AG04450 (cell line): ENCODE measurements around the gene PHKA1. TPM values are rescaled to one million over a fixed set of nuclear protein-coding genes. Genes with fewer than 3 reads are reported as not detected.
A peak's percentile ranks its signal among the peaks of the same experiment; 100 is the strongest.

Experiments
- CTCF ChIA-PET: fragments of 300-600, 350-600 bp; formaldehyde crosslinking; extraction: SDS; loops from one replicate; lab custom pipeline; 2022; ENCODE audit warnings: antibody characterized with exemption, inconsistent platforms; lab: Charles Lee
- POLR2A ChIA-PET: fragments of 350-600 bp; formaldehyde crosslinking; extraction: SDS; loops from one replicate; lab custom pipeline; 2021; ENCODE audit warnings: antibody characterized with exemption, inconsistent platforms; lab: Yijun Ruan, JAX
- DNase-seq: peaks from one replicate; pipeline ENCODE4 v3.0.0-alpha.2; 2011; ENCODE audit warnings: low read depth, low spot score
- H3K27ac ChIP-seq: one replicate; pipeline ENCODE4 v1.5.1; 2012; ENCODE audit warnings: low read depth, low read length, control low read depth
- H3K27me3 ChIP-seq: one replicate; pipeline ENCODE4 v1.6.0; 2012; ENCODE audit warnings: low read length; ENCODE audit not compliant: control insufficient read depth, insufficient read depth
- H3K4me3 ChIP-seq: 2 replicates; pipeline ENCODE4 v1.5.1; 2011; ENCODE audit warnings: mild to moderate bottlenecking, low read depth, low read length, control low read depth
- H3K9me3 ChIP-seq: 2 replicates; pipeline ENCODE4 v1.5.1; 2012; ENCODE audit warnings: low read length; ENCODE audit not compliant: control insufficient read depth, insufficient read depth
- CTCF ChIP-seq: IDR thresholded peaks from 2 replicates; pipeline ENCODE4 v1.5.1; 2011; ENCODE audit warnings: low read depth, low read length, control low read depth, inconsistent platforms
- polyA plus RNA-seq: library from polyadenylated mRNA; depleted of rRNA; stranded (reverse); fragments of >200 nt; gene quantifications from 2 replicates; pipeline ENCODE4 v1.2.3, GENCODE V29; 2011

The PHKA1 gene
- polyA plus RNA-seq, 1 experiment = 4.9 TPM

GRCh38 chrX:72624194-72624593 lies 89.9 kb downstream of the PHKA1 start:
- POLR2A ChIA-PET = no interaction called here
- Histone ChIP-seq H3K27ac (no peak overlapping the region), H3K27me3 (no peaks in the 10 kb centered on the region), H3K9me3 (no peaks in the 10 kb centered on the region), H3K4me3 (no peak overlapping the region)
- DNase-seq = no peak
- no peak for TF ChIP-seq CTCF
- CTCF ChIA-PET = no interaction called here

- no peaks in the 10 kb centered on the region for H3K27me3 ChIP-seq
Measured at GRCh38 chrX:72621625-72622485, 92.3 kb downstream of the PHKA1 start.

GRCh38 chrX:72621163-72621562 lies 92.9 kb downstream of the PHKA1 start:
- POLR2A ChIA-PET = no interaction called here
- H3K27me3 ChIP-seq = no peaks in the 10 kb centered on the region
- no peak for TF ChIP-seq CTCF
- no peak overlapping the region for H3K4me3 ChIP-seq
- DNase-seq = no peak
- H3K27ac ChIP-seq = peak overlapping the region; percentile 40
- CTCF ChIA-PET = no interaction called here
- H3K9me3 ChIP-seq = no peaks in the 10 kb centered on the region

More at GRCh38 chrX:72621625-72622485, 92.3 kb downstream of the PHKA1 start:
- POLR2A ChIA-PET = no interaction called here
- DNase-seq = no peak
- Histone ChIP-seq H3K4me3 (no peak overlapping the region), H3K9me3 (no peaks in the 10 kb centered on the region), H3K27ac (no peak overlapping the region)
- CTCF ChIA-PET = no interaction called here
- TF ChIP-seq CTCF = no peak

- Histone ChIP-seq H3K4me3 (peak overlapping the region; percentile 44), H3K27ac (peak overlapping the region; percentile 40), H3K9me3 (no peaks in the 10 kb centered on the region), H3K27me3 (no peaks in the 10 kb centered on the region)
- ChIA-PET POLR2A (no interaction called here), CTCF (no interaction called here)
- no peak for TF ChIP-seq CTCF
- DNase-seq = peak; percentile 44
Measured at GRCh38 chrX:72620550-72621145, 93.5 kb downstream of the PHKA1 start.

- no peak for DNase-seq
- no peaks in the 10 kb centered on the region for H3K27me3 ChIP-seq
Measured at GRCh38 chrX:72609313-72609712, 104.8 kb downstream of the PHKA1 start.

More at GRCh38 chrX:72609313-72609712, 104.8 kb downstream of the PHKA1 start:
- H3K9me3 ChIP-seq = no peaks in the 10 kb centered on the region
- ChIA-PET CTCF (no interaction called here), POLR2A (no interaction called here)
- H3K4me3 ChIP-seq = no peak overlapping the region
- H3K27ac ChIP-seq = no peak overlapping the region
- peak; percentile 32; the same call in 1 of the 2 replicates for TF ChIP-seq CTCF
